Prostate gland (tissue), 1 donor: Measurements from ENCODE around the gene ZBTB5.

Source experiments
- POLR2A ChIP-seq: fragments of 450-650 bp; IDR thresholded peaks from one replicate; pipeline ENCODE4 v1.6.1; 2016; ENCODE audit warnings: antibody characterized with exemption, mild to moderate bottlenecking
- POLR2AphosphoS5 ChIP-seq: sonication (generic); formaldehyde crosslinking; IDR thresholded peaks from one replicate; pipeline ENCODE4 v1.6.1; 2017; ENCODE audit warnings: antibody characterized with exemption

DNA sequence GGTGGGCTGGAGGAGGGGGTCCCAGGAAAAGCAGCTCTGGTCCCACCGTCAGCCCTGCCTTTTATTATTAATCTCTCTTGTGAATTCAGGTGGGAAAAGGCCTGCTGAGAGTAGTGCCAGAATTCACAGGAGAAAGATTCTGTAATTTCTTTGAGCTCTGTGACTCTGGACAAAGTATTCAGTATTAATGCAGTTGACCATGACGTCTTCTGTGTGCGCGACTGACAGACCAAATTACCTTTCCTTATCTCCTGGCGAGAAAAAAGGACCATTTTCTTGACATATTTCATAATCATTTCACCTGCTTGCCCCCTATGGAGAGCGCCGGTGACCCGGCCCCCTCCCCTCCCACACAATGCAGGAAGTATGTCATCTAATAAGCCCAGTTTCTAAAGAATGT is 69.6 kb downstream of the ZBTB5 start:
- TF ChIP-seq POLR2A (no peak), POLR2AphosphoS5 (no peak)
